GM23338 (cell line): ENCODE data around the gene IGF2BP2. TPM values are rescaled to one million over a fixed set of nuclear protein-coding genes. Genes with fewer than 3 reads are reported as not detected.

Source experiments
- ATAC-seq: fragments of 200-7000 bp; cut with Tn5 transposase; 3 replicates; pipeline ENCODE4 v1.9.1; 2020
- DNase-seq: peaks from one replicate; pipeline ENCODE4 v3.0.0-alpha.2; 2015; ENCODE audit warnings: low spot score
- H2AFZ ChIP-seq: fragments of 200-600 bp; sonication (generic); 2 replicates; pipeline ENCODE4 v1.8.0; 2016; ENCODE audit warnings: antibody characterized with exemption, mild to moderate bottlenecking, moderate library complexity
- H3F3A ChIP-seq: fragments of 200-600 bp; sonication (generic); replicated peaks from 2 replicates; pipeline ENCODE4 v1.8.0; 2017; ENCODE audit warnings: antibody characterized with exemption, mixed run types, low read depth
- H3K27ac ChIP-seq: fragments of 200-600 bp; sonication (generic); 2 replicates; pipeline ENCODE4 v1.6.1; 2016; ENCODE audit warnings: low read depth
- H3K27me3 ChIP-seq: fragments of 200-600 bp; sonication (generic); 2 replicates; pipeline ENCODE4 v1.8.0; 2016; ENCODE audit warnings: mild to moderate bottlenecking, mixed run types, moderate library complexity; ENCODE audit not compliant: insufficient read depth
- H3K36me3 ChIP-seq: fragments of 200-600 bp; sonication (generic); 2 replicates; pipeline ENCODE4 v1.8.0; 2016; ENCODE audit warnings: mild to moderate bottlenecking; ENCODE audit not compliant: insufficient read depth
- H3K4me1 ChIP-seq: fragments of 200-600 bp; sonication (generic); 2 replicates; pipeline ENCODE4 v1.8.0; 2016; ENCODE audit warnings: mild to moderate bottlenecking, moderate library complexity; ENCODE audit not compliant: insufficient read depth
- H3K4me2 ChIP-seq: fragments of 200-600 bp; sonication (generic); 2 replicates; pipeline ENCODE4 v1.7.1; 2017; ENCODE audit warnings: mixed run types
- H3K4me3 ChIP-seq: fragments of 200-600 bp; sonication (generic); 2 replicates; pipeline ENCODE4 v1.6.1; 2016; ENCODE audit warnings: mixed run types
- H3K79me2 ChIP-seq: fragments of 200-600 bp; sonication (generic); replicated peaks from 2 replicates; pipeline ENCODE4 v1.8.0; 2017; ENCODE audit warnings: mild to moderate bottlenecking; ENCODE audit not compliant: insufficient read depth
- H3K9me2 ChIP-seq: fragments of 200-600 bp; sonication (generic); 2 replicates; pipeline ENCODE4 v1.8.0; 2017; ENCODE audit not compliant: insufficient read depth
- H4K20me1 ChIP-seq: fragments of 200-600 bp; sonication (generic); replicated peaks from 2 replicates; pipeline ENCODE4 v1.8.0; 2017; ENCODE audit warnings: mild to moderate bottlenecking; ENCODE audit not compliant: insufficient read depth
- H3K27ac Mint-ChIP-seq: 2 replicates; pipeline ENCODE4 v1.8.0; 2020; ENCODE audit warnings: inconsistent platforms, mild to moderate bottlenecking, moderate library complexity, mixed read lengths
- H3K27me3 Mint-ChIP-seq: 3 replicates; pipeline ENCODE4 v1.8.0; 2022; ENCODE audit warnings: low read depth, mild to moderate bottlenecking, moderate library complexity, mixed read lengths, inconsistent platforms; ENCODE audit not compliant: insufficient read depth, poor library complexity
- H3K36me3 Mint-ChIP-seq: 3 replicates; pipeline ENCODE4 v1.8.0; 2021; ENCODE audit warnings: low read depth, mild to moderate bottlenecking, inconsistent platforms, moderate library complexity, mixed read lengths
- H3K4me1 Mint-ChIP-seq: 3 replicates; pipeline ENCODE4 v1.8.0; 2020; ENCODE audit warnings: mild to moderate bottlenecking, inconsistent platforms, mixed read lengths
- H3K4me3 Mint-ChIP-seq: 3 replicates; pipeline ENCODE4 v1.8.0; 2021; ENCODE audit warnings: moderate library complexity, mild to moderate bottlenecking, inconsistent platforms, mixed read lengths
- H3K9me3 Mint-ChIP-seq: 3 replicates; pipeline ENCODE4 v1.8.0; 2020; ENCODE audit warnings: moderate library complexity, mild to moderate bottlenecking, inconsistent platforms, mixed read lengths
- CTCF ChIP-seq, 2 experiments: fragments of 200-600 bp in 1 of 2; sonication (generic) in 1 of 2; conservative IDR thresholded peaks; 2 replicates each; pipeline versions ENCODE4 v1.5.1 to v1.6.1; 2016 to 2017; ENCODE audit warnings: antibody characterized with exemption in 2 of 2, low read depth in 2 of 2, mild to moderate bottlenecking in 2 of 2, moderate library complexity in 1 of 2
- EZH2phosphoT487 ChIP-seq: fragments of 200-600 bp; sonication (generic); IDR thresholded peaks from one replicate; pipeline ENCODE4 v1.8.1; 2018; ENCODE audit warnings: antibody characterized with exemption; ENCODE audit not compliant: unreplicated experiment
- ZNF114 ChIP-seq: fragments of 250-450 bp; sonication (Bioruptor Pico); IDR thresholded peaks from 2 replicates; pipeline ENCODE4 v1.5.0; 2020; ENCODE audit warnings: mild to moderate bottlenecking, moderate library complexity
- polyA plus RNA-seq: library from polyadenylated mRNA; unstranded; fragments of >200 nt; fragmentation: Nextera tagmentation; extraction: Ambion mirVana; gene quantifications from 2 replicates; pipeline ENCODE4 v1.2.1, GENCODE V29; 2016
- total RNA-seq: library from RNA; depleted of rRNA; stranded (reverse); fragments of >200 nt; shearing (Covaris generic); gene quantifications from 2 replicates; pipeline ENCODE4 v1.2.3, GENCODE V29; 2014
- TF ChIP-seq, protein P1 (sequence below): fragments of 250-450 bp; sonication (Bioruptor Pico); IDR thresholded peaks from 2 replicates; pipeline ENCODE4 v1.5.0; 2020; ENCODE audit warnings: mild to moderate bottlenecking, moderate library complexity

The IGF2BP2 gene
- total and polyA plus RNA-seq, 2 experiments from 2014 or later: 82.9 to 84.5 TPM

DNA sequence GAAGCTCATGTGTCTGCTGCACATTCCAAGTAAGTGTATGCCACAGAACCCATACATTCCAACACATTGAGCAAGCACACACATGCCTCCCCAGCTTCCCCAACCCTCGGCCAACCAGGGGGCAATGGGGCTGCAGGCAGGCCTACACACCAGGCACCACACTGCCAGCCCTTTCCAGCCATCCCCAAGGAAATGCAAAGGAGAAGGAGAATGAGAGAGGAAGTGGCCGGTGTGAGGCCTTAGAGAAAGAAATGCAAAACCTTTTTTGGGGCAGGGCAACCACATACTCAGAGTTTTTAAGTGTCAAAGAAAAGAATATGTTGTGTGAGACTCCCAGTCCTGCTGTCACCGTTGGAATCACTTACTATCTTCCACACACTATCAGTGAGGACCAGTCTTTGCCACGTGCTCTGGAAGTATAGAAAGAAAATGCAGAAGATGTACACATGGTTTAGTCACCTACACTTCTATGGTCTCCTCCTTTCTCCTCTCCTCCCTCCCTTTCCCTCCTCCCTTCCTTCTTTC lies 11.1 kb downstream of the IGF2BP2 start:
- no peak overlapping the region for H2AFZ ChIP-seq
- peak overlapping the region; percentile 69 for H3K4me2 ChIP-seq
- DNase-seq (peak; percentile 84), ATAC-seq (peak; percentile 94)
- no peaks in the 10 kb centered on the region for H3K36me3 ChIP-seq
- peaks cover 95% of the 10 kb centered on the region for H3K79me2 ChIP-seq
- Mint-ChIP-seq H3K36me3 (peaks cover 15% of the 10 kb centered on the region; the same call in 2 of the 3 replicates), H3K4me3 (peak overlapping the region; percentile 64), H3K4me1 (peaks cover 79% of the 10 kb centered on the region), H3K27me3 (peaks cover 2% of the 10 kb centered on the region), H3K27ac (peak overlapping the region; percentile 90), H3K9me3 (no peaks in the 10 kb centered on the region; the same call in 2 of the 3 replicates)
- H3K4me3 ChIP-seq: peak overlapping the region; percentile 24
- H4K20me1 ChIP-seq: no peaks in the 10 kb centered on the region; the same call in 1 of the 2 replicates
- no peaks in the 10 kb centered on the region for H3K9me2 ChIP-seq
- H3K27me3 ChIP-seq: no peaks in the 10 kb centered on the region
- TF ChIP-seq ZNF114 (CRISPR knock-in tag): no peak
- TF ChIP-seq, protein P1, sequence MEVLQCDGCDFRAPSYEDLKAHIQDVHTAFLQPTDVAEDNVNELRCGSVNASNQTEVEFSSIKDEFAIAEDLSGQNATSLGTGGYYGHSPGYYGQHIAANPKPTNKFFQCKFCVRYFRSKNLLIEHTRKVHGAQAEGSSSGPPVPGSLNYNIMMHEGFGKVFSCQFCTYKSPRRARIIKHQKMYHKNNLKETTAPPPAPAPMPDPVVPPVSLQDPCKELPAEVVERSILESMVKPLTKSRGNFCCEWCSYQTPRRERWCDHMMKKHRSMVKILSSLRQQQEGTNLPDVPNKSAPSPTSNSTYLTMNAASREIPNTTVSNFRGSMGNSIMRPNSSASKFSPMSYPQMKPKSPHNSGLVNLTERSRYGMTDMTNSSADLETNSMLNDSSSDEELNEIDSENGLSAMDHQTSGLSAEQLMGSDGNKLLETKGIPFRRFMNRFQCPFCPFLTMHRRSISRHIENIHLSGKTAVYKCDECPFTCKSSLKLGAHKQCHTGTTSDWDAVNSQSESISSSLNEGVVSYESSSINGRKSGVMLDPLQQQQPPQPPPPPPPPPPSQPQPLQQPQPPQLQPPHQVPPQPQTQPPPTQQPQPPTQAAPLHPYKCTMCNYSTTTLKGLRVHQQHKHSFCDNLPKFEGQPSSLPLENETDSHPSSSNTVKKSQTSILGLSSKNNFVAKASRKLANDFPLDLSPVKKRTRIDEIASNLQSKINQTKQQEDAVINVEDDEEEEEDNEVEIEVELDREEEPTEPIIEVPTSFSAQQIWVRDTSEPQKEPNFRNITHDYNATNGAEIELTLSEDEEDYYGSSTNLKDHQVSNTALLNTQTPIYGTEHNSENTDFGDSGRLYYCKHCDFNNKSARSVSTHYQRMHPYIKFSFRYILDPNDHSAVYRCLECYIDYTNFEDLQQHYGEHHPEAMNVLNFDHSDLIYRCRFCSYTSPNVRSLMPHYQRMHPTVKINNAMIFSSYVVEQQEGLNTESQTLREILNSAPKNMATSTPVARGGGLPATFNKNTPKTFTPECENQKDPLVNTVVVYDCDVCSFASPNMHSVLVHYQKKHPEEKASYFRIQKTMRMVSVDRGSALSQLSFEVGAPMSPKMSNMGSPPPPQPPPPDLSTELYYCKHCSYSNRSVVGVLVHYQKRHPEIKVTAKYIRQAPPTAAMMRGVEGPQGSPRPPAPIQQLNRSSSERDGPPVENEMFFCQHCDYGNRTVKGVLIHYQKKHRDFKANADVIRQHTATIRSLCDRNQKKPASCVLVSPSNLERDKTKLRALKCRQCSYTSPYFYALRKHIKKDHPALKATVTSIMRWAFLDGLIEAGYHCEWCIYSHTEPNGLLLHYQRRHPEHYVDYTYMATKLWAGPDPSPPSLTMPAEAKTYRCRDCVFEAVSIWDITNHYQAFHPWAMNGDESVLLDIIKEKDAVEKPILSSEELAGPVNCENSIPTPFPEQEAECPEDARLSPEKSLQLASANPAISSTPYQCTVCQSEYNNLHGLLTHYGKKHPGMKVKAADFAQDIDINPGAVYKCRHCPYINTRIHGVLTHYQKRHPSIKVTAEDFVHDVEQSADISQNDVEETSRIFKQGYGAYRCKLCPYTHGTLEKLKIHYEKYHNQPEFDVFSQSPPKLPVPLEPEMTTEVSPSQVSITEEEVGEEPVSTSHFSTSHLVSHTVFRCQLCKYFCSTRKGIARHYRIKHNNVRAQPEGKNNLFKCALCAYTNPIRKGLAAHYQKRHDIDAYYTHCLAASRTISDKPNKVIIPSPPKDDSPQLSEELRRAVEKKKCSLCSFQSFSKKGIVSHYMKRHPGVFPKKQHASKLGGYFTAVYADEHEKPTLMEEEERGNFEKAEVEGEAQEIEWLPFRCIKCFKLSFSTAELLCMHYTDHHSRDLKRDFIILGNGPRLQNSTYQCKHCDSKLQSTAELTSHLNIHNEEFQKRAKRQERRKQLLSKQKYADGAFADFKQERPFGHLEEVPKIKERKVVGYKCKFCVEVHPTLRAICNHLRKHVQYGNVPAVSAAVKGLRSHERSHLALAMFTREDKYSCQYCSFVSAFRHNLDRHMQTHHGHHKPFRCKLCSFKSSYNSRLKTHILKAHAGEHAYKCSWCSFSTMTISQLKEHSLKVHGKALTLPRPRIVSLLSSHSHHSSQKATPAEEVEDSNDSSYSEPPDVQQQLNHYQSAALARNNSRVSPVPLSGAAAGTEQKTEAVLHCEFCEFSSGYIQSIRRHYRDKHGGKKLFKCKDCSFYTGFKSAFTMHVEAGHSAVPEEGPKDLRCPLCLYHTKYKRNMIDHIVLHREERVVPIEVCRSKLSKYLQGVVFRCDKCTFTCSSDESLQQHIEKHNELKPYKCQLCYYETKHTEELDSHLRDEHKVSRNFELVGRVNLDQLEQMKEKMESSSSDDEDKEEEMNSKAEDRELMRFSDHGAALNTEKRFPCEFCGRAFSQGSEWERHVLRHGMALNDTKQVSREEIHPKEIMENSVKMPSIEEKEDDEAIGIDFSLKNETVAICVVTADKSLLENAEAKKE: peak; percentile 46; the same call in 1 of the 2 replicates
- H3F3A ChIP-seq: no peaks in the 10 kb centered on the region; the same call in 1 of the 2 replicates
- H3K4me1 ChIP-seq: peaks cover 93% of the 10 kb centered on the region
- H3K27ac ChIP-seq: peak overlapping the region; percentile 93

DNA sequence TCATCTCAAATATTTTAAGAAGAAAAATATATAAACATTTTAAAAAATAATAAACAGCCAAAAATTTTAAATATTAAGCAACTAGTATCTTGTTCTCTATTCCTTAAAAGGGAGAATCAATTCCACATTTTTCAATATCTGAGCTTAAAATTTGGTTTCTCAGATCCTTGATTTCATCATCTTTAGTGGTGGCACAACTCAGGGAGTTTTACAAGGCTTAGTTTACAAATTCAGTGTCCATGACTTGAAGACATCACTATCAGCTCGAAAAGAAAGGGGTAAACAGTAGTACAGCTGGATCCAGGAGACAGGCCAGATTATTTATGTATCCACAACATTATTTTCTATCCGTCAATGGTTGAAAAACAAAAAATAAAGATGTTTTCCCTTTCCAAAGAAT lies 11.6 kb downstream of the IGF2BP2 start:
- H3K27ac Mint-ChIP-seq: peak overlapping the region; percentile 90
- peak overlapping the region; percentile 64 for H3K4me3 Mint-ChIP-seq

More for the DNA sequence above, 11.6 kb downstream of the IGF2BP2 start:
- peak overlapping the region; percentile 93 for H3K27ac ChIP-seq
- ATAC-seq (no peak), DNase-seq (no peak)
- Mint-ChIP-seq H3K9me3 (no peaks in the 10 kb centered on the region; the same call in 2 of the 3 replicates), H3K27me3 (peaks cover 2% of the 10 kb centered on the region), H3K4me1 (peaks cover 75% of the 10 kb centered on the region), H3K36me3 (peaks cover 16% of the 10 kb centered on the region; the same call in 2 of the 3 replicates)
- H3K4me3 ChIP-seq: peak overlapping the region; percentile 24; the same call in 1 of the 2 replicates
- no peaks in the 10 kb centered on the region; the same call in 1 of the 2 replicates for H3F3A ChIP-seq
- H4K20me1 ChIP-seq: no peaks in the 10 kb centered on the region; the same call in 1 of the 2 replicates
- H2AFZ ChIP-seq: no peak overlapping the region
- H3K4me1 ChIP-seq: peaks cover 88% of the 10 kb centered on the region
- no peak for TF ChIP-seq CTCF (conservative IDR thresholded peaks at IDR 0.05; ENCODE audit: low read depth in 2 of 2)
- no peak for TF ChIP-seq EZH2phosphoT487
- no peaks in the 10 kb centered on the region for H3K27me3 ChIP-seq
- H3K79me2 ChIP-seq: peaks cover 95% of the 10 kb centered on the region
- no peaks in the 10 kb centered on the region for H3K9me2 ChIP-seq
- peak overlapping the region; percentile 69 for H3K4me2 ChIP-seq
- no peaks in the 10 kb centered on the region for H3K36me3 ChIP-seq
